Esophagus squamous epithelium (tissue), 5 donors: ENCODE results near the gene NUFIP1. TPM values are rescaled to one million over a fixed set of nuclear protein-coding genes. Genes with fewer than 3 reads are reported as not detected.

ENCODE experiments used
- DNase-seq: peaks from one replicate; lab custom pipeline; 2025; lab: John Stamatoyannopoulos, UW
- H3K27ac ChIP-seq, 4 donors: fragments of 200-600 bp; sonication (generic); one replicate each; pipeline ENCODE4 v1.5.1; 2016 to 2019; ENCODE audit warnings: mild to moderate bottlenecking in 1 of 4
- H3K27me3 ChIP-seq, 4 donors: fragments of 200-600 bp; sonication (generic); 1 replicate in 3 of 4; 2 replicates in 1 of 4; pipeline versions ENCODE4 v1.5.1 to v1.6.0; 2017 to 2021; ENCODE audit warnings: antibody characterized with exemption in 1 of 4
- H3K36me3 ChIP-seq, 3 donors: fragments of 200-600 bp; sonication (generic); one replicate each; pipeline ENCODE4 v1.5.1; 2016 to 2019
- H3K4me1 ChIP-seq, 3 donors: fragments of 200-600 bp; sonication (generic); one replicate each; pipeline ENCODE4 v1.5.1; 2017 to 2019
- H3K4me3 ChIP-seq, 4 donors: fragments of 200-600 bp; sonication (generic); 1 replicate in 3 of 4; 2 replicates in 1 of 4; pipeline ENCODE4 v1.5.1; 2016 to 2019; ENCODE audit warnings: mild to moderate bottlenecking in 2 of 4, moderate library complexity in 1 of 4
- H3K9me3 ChIP-seq, 3 donors: fragments of 200-600 bp; sonication (generic); one replicate each; pipeline ENCODE4 v1.5.1; 2016 to 2019
- CTCF ChIP-seq, 6 experiments: fragments of 450-650 bp in 4 of 6; fragments of 200-600 bp in 2 of 6; sonication (generic) in 2 of 6; IDR thresholded peaks; one replicate each; pipeline ENCODE4 v1.5.1; 2016 to 2019; ENCODE audit warnings: antibody characterized with exemption in 6 of 6, mild to moderate bottlenecking in 4 of 6, moderate library complexity in 4 of 6
- POLR2A ChIP-seq, 4 donors: fragments of 450-650 bp; IDR thresholded peaks; one replicate each; pipeline ENCODE4 v1.6.1; 2017; ENCODE audit warnings: antibody characterized with exemption in 4 of 4, mild to moderate bottlenecking in 4 of 4, moderate library complexity in 3 of 4
- WGBS, 2 donors: methylation state at CpG; one replicate each; pipeline ENCODE4 v1.1.5; 2018; 5-methylcytosine and 5-hydroxymethylcytosine counted together
- intact Hi-C: fragments of 100-400 bp; cut with DNase I; formaldehyde crosslinking; loops from one replicate; pipeline ENCODE4 v1.15.0; 2022
- total RNA-seq, 4 donors: library from RNA; depleted of rRNA; stranded (reverse); fragments of >200 nt; gene quantifications; one replicate each; pipeline ENCODE4 v1.1.0, GENCODE V29; 2016
- donor health status: DM: yes; HTN: yes; CAD: no.

NUFIP1 gene
- total RNA-seq, 4 donors from 2014 or later = 1.5 to 4.0 (median 3.3) TPM

DNA sequence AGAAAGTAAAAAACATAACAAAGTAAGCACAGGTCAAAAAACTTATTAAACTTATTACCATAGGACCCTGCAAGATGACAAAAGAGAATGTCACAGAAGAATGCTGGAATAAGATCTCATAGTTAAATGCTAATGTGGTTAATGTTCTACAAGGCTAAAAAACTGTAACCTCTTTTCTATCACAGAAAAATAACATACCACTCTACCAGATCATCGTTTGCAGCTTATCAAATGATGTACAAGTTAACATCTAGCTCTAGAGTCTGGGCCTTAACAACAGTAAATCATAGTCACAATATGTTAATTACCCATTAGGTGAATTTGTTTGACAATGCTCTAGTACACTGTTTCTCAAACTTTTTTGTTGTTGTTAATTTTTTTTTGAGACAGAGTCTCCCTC, 53.0 kb downstream of the NUFIP1 start:
- peaks cover 0 to 4% (median 0%) of the 10 kb centered on the region in 3 donors for H3K36me3 ChIP-seq
- no peak overlapping the region for H3K4me3 ChIP-seq
- no peak overlapping the region for H3K27ac ChIP-seq
- H3K4me1 ChIP-seq = peaks cover 5 to 35% (median 5%) of the 10 kb centered on the region in 3 donors
- no peak for TF ChIP-seq POLR2A (IDR thresholded peaks at IDR 0.05)
- no peak for TF ChIP-seq CTCF (IDR thresholded peaks at IDR 0.05)
- H3K27me3 ChIP-seq = no peaks in the 10 kb centered on the region
- H3K9me3 ChIP-seq = no peaks in the 10 kb centered on the region
- intact Hi-C loops = no loop called here
- DNase-seq = no peak
- WGBS, 2 donors = 79 to 96% methylated on average over 1 of the region's 1 CpG

DNA sequence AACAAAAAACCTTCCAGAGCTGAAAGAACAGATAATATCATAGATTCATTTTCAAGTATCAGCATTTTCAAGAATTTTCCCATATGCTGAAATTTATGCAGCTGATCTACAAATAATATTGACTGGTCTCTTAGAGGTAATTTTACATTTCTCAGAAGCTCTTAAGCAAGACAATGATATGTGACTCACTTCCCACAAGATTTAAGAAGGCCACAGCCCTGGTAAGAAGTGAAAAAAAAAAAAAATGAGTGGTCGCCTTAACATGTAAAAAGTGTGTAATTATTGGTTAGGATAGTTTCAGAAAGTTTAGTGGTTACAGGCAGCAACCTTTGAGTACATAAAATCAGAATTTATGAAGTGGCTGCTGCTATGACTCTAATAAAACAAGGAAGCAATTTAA, 54.5 kb downstream of the NUFIP1 start:
- 0% methylated on average over 1 of the region's 1 CpG for WGBS, 2 donors
- Histone ChIP-seq H3K4me1 (peaks cover 5 to 47% (median 5%) of the 10 kb centered on the region in 3 donors), H3K36me3 (no peaks in the 10 kb centered on the region), H3K27me3 (no peaks in the 10 kb centered on the region), H3K4me3 (no peak overlapping the region), H3K9me3 (no peaks in the 10 kb centered on the region), H3K27ac (no peak overlapping the region)
- DNase-seq = no peak
- TF ChIP-seq CTCF (IDR thresholded peaks at IDR 0.05) (no peak), POLR2A (IDR thresholded peaks at IDR 0.05) (no peak)
- intact Hi-C loops = no loop called here

- Histone ChIP-seq H3K9me3 (no peaks in the 10 kb centered on the region), H3K4me1 (peaks cover 5 to 50% (median 5%) of the 10 kb centered on the region in 3 donors), H3K36me3 (no peaks in the 10 kb centered on the region), H3K27me3 (no peaks in the 10 kb centered on the region), H3K27ac (peak overlapping the region; percentile 26 to 67 (median 58)), H3K4me3 (no peak overlapping the region)
- no peak for DNase-seq
- 46% methylated on average over 7 of the region's 7 CpGs for WGBS, 2 donors
- TF ChIP-seq CTCF (IDR thresholded peaks at IDR 0.05) (no peak), POLR2A (IDR thresholded peaks at IDR 0.05) (no peak)
- intact Hi-C loops = no loop called here
Measured at GRCh38 chr13:44932850-44933251, 56.4 kb downstream of the NUFIP1 start.

GRCh38 chr13:44932171-44932849, 57.0 kb downstream of the NUFIP1 start:
- no peaks in the 10 kb centered on the region for H3K9me3 ChIP-seq
- H3K27me3 ChIP-seq = no peaks in the 10 kb centered on the region
- 62 to 63% methylated on average over 5 of the region's 5 CpGs for WGBS, 2 donors
- no peaks in the 10 kb centered on the region for H3K36me3 ChIP-seq
- TF ChIP-seq CTCF (IDR thresholded peaks at IDR 0.05) = no peak
- no peak for TF ChIP-seq POLR2A (IDR thresholded peaks at IDR 0.05)
- H3K4me1 ChIP-seq = peaks cover 5 to 50% (median 5%) of the 10 kb centered on the region in 3 donors
- no peak for DNase-seq
- intact Hi-C loops = no loop called here
- no peak overlapping the region for H3K4me3 ChIP-seq
- peak overlapping the region; percentile 26 to 67 (median 58) for H3K27ac ChIP-seq

- no peak for TF ChIP-seq CTCF (IDR thresholded peaks at IDR 0.05)
- no peak for TF ChIP-seq POLR2A (IDR thresholded peaks at IDR 0.05)
- intact Hi-C loops = no loop called here
Measured at GRCh38 chr13:44930963-44931623, 58.2 kb downstream of the NUFIP1 start.

More at GRCh38 chr13:44930963-44931623, 58.2 kb downstream of the NUFIP1 start:
- Histone ChIP-seq H3K36me3 (no peaks in the 10 kb centered on the region), H3K27me3 (no peaks in the 10 kb centered on the region), H3K4me1 (peaks cover 5 to 50% (median 5%) of the 10 kb centered on the region in 3 donors), H3K4me3 (no peak overlapping the region), H3K27ac (peak overlapping the region; percentile 9 to 52 (median 26)), H3K9me3 (no peaks in the 10 kb centered on the region)
- 55 to 69% methylated on average over 6 to 7 of the region's 7 CpGs for WGBS, 2 donors
- DNase-seq = no peak
